Neural progenitor cell (in vitro differentiated cells): Measurements from ENCODE around the gene MANF. TPM values are rescaled to one million over a fixed set of nuclear protein-coding genes. Genes with fewer than 3 reads are reported as not detected.

Source experiments
- DNase-seq: peaks from one replicate; pipeline ENCODE4 v3.0.0-alpha.2; 2016; ENCODE audit warnings: low spot score
- H2AFZ ChIP-seq: fragments of 200-600 bp; sonication (generic); replicated peaks from 2 replicates; pipeline ENCODE4 v1.6.1; 2016; ENCODE audit warnings: antibody characterized with exemption
- H3F3A ChIP-seq: fragments of 200-600 bp; sonication (generic); 2 replicates; pipeline ENCODE4 v1.6.1; 2016; ENCODE audit warnings: antibody characterized with exemption, low read depth
- H3K27ac ChIP-seq: fragments of 200-600 bp; sonication (generic); 2 replicates; pipeline ENCODE4 v1.5.1; 2016; ENCODE audit warnings: mild to moderate bottlenecking
- H3K27me3 ChIP-seq: fragments of 200-600 bp; sonication (generic); 2 replicates; pipeline ENCODE4 v1.6.1; 2016; ENCODE audit warnings: mild to moderate bottlenecking, moderate library complexity
- H3K36me3 ChIP-seq: fragments of 200-600 bp; sonication (generic); 2 replicates; pipeline ENCODE4 v1.5.1; 2016
- H3K4me1 ChIP-seq: fragments of 200-600 bp; sonication (generic); 2 replicates; pipeline ENCODE4 v1.6.1; 2016; ENCODE audit warnings: mixed run types
- H3K4me2 ChIP-seq: fragments of 200-600 bp; sonication (generic); 2 replicates; pipeline ENCODE4 v1.6.1; 2016
- H3K4me3 ChIP-seq: fragments of 200-600 bp; sonication (generic); 2 replicates; pipeline ENCODE4 v1.5.1; 2016
- H3K79me2 ChIP-seq: fragments of 200-600 bp; sonication (generic); 2 replicates; pipeline ENCODE4 v1.6.1; 2016; ENCODE audit warnings: low read depth
- H3K9ac ChIP-seq: fragments of 200-600 bp; sonication (generic); 2 replicates; pipeline ENCODE4 v1.6.1; 2016
- H3K9me3 ChIP-seq: fragments of 200-600 bp; sonication (generic); 2 replicates; pipeline ENCODE4 v1.5.1; 2016; ENCODE audit warnings: low read depth
- H4K20me1 ChIP-seq: fragments of 200-600 bp; sonication (generic); 2 replicates; pipeline ENCODE4 v1.6.1; 2016; ENCODE audit warnings: low read depth
- H3K27ac Mint-ChIP-seq: 3 replicates; pipeline ENCODE4 v1.8.0; 2021; ENCODE audit warnings: mixed read lengths
- H3K27me3 Mint-ChIP-seq: 2 replicates; pipeline ENCODE4 v1.8.0; 2022; ENCODE audit warnings: low read depth, mild to moderate bottlenecking, inconsistent platforms, moderate library complexity, mixed read lengths; ENCODE audit not compliant: insufficient read depth
- H3K36me3 Mint-ChIP-seq: 3 replicates; pipeline ENCODE4 v1.8.0; 2021; ENCODE audit warnings: mixed read lengths
- H3K4me1 Mint-ChIP-seq: 3 replicates; pipeline ENCODE4 v1.8.0; 2021; ENCODE audit warnings: mixed read lengths
- H3K4me3 Mint-ChIP-seq: 3 replicates; pipeline ENCODE4 v1.8.0; 2021; ENCODE audit warnings: mild to moderate bottlenecking, moderate library complexity, mixed read lengths
- H3K9me3 Mint-ChIP-seq: 3 replicates; pipeline ENCODE4 v1.8.0; 2020; ENCODE audit warnings: mixed read lengths
- CTCF ChIP-seq: fragments of 200-600 bp; sonication (generic); IDR thresholded peaks from 2 replicates; pipeline ENCODE4 v1.5.1; 2017; ENCODE audit warnings: antibody characterized with exemption, mild to moderate bottlenecking
- EZH2 ChIP-seq: fragments of 200-600 bp; sonication (generic); IDR thresholded peaks from 2 replicates; pipeline ENCODE4 v1.6.1; 2017; ENCODE audit warnings: antibody characterized with exemption, mild to moderate bottlenecking, moderate library complexity
- EZH2phosphoT487 ChIP-seq: fragments of 200-600 bp; sonication (generic); IDR thresholded peaks from 2 replicates; pipeline ENCODE4 v1.6.1; 2017; ENCODE audit warnings: antibody characterized with exemption
- total RNA-seq: library from RNA; depleted of rRNA; stranded (reverse); fragments of >200 nt; gene quantifications from 2 replicates; pipeline ENCODE4 v1.2.3, GENCODE V29; 2015; ENCODE audit warnings: low replicate concordance

The MANF gene
- total RNA-seq, 1 donor from 2014 or later, result 68.9 TPM

DNA sequence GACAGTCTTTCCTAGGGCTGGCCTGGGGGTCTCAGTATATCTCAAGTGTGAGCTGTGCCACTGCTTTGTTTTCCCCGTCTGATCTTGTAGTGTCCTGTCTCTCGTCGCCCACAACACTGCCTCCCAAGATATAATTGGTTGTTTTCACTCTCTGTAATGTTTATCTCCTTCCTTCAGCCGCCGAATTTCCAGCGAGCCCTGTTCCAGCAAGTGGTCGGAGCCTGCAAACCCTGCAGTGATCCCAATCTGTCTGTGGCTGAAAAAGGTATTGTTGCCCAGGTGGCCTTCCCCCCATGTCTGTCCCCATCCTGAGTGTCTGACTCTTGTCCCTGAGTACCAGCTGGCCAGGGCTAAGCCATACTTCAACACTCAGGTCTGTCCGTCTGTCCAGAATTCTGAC lies 9.5 kb upstream of the MANF start:
- Histone ChIP-seq H3F3A (no peaks in the 10 kb centered on the region), H3K27ac (no peak overlapping the region), H3K36me3 (no peaks in the 10 kb centered on the region), H3K79me2 (no peaks in the 10 kb centered on the region), H3K27me3 (no peaks in the 10 kb centered on the region), H3K4me3 (no peak overlapping the region), H3K9ac (no peak overlapping the region), H3K4me2 (no peak overlapping the region), H4K20me1 (no peaks in the 10 kb centered on the region), H2AFZ (no peak overlapping the region), H3K4me1 (no peaks in the 10 kb centered on the region), H3K9me3 (no peaks in the 10 kb centered on the region)
- Mint-ChIP-seq H3K36me3 (no peaks in the 10 kb centered on the region), H3K27me3 (peaks cover 3% of the 10 kb centered on the region), H3K4me1 (no peaks in the 10 kb centered on the region), H3K4me3 (no peak overlapping the region), H3K27ac (no peak overlapping the region), H3K9me3 (no peaks in the 10 kb centered on the region)
- DNase-seq, result no peak
- TF ChIP-seq EZH2 (no peak), EZH2phosphoT487 (no peak), CTCF (no peak)

DNA sequence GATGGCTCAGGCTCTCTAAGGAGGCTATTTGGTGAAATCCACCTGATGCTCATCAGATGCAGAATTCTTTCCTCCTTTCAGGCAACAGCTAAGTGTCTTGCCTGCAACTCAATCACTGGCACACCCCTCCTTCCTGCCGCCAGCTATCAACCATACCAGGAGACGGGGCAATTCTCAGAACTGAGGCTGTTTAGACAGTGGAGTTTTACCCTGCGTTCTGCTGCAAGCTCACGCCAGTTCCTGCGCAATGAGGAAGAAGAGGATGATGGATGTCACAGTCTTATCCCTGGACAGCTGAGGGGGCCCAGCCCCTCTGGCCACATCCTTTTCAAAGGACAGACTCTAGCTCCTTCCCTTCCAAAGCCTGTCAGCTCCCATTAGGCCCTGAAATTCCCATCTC lies 7.0 kb upstream of the MANF start:
- H3K9me3 Mint-ChIP-seq, result no peaks in the 10 kb centered on the region
- peaks cover 3% of the 10 kb centered on the region for H3K36me3 Mint-ChIP-seq
- H3K4me2 ChIP-seq, result no peak overlapping the region
- TF ChIP-seq EZH2 (no peak), EZH2phosphoT487 (no peak), CTCF (no peak)
- peaks cover 7% of the 10 kb centered on the region for H3K27me3 Mint-ChIP-seq
- peaks cover 2% of the 10 kb centered on the region for H3K79me2 ChIP-seq
- no peak overlapping the region for H3K27ac Mint-ChIP-seq
- H3K27me3 ChIP-seq, result no peaks in the 10 kb centered on the region
- H3K4me3 ChIP-seq, result no peak overlapping the region
- no peaks in the 10 kb centered on the region for H3F3A ChIP-seq
- H3K27ac ChIP-seq, result no peak overlapping the region
- H3K9ac ChIP-seq, result no peak overlapping the region
- no peak for DNase-seq
- H3K4me1 ChIP-seq, result no peaks in the 10 kb centered on the region
- H4K20me1 ChIP-seq, result no peaks in the 10 kb centered on the region
- H2AFZ ChIP-seq, result no peak overlapping the region
- H3K36me3 ChIP-seq, result no peaks in the 10 kb centered on the region
- no peaks in the 10 kb centered on the region for H3K4me1 Mint-ChIP-seq
- no peaks in the 10 kb centered on the region for H3K9me3 ChIP-seq
- H3K4me3 Mint-ChIP-seq, result no peak overlapping the region

DNA sequence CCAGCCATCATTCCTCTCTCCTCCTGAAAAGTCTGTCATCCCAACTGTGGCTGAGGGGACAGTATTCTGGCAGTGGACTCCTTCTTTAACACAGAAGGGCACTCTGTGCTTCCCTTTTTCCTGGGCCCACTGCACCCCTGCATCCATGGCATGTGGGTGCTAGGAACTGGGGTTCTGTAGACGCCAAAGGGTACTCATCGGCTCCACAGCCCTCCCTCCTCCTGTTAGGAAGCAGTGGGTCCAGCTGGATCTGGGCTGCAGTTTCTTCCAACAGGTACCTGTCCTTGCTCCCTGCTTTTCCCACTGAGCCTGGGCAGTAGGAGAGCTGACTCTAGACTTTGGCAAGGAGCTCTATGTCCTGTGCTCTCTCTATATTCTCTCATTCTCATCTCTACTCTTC lies 6.4 kb upstream of the MANF start:
- H3K4me1 Mint-ChIP-seq, result peaks cover 5% of the 10 kb centered on the region
- no peak overlapping the region for H3K4me3 ChIP-seq
- H3K4me2 ChIP-seq, result no peak overlapping the region
- H3K27ac ChIP-seq, result no peak overlapping the region
- peaks cover 5% of the 10 kb centered on the region for H3K4me1 ChIP-seq
- no peaks in the 10 kb centered on the region for H3K9me3 ChIP-seq
- no peaks in the 10 kb centered on the region for H3K36me3 ChIP-seq
- no peak overlapping the region for H3K9ac ChIP-seq
- no peaks in the 10 kb centered on the region for H4K20me1 ChIP-seq
- H3K27me3 ChIP-seq, result no peaks in the 10 kb centered on the region
- no peak overlapping the region for H3K27ac Mint-ChIP-seq
- no peaks in the 10 kb centered on the region for H3K9me3 Mint-ChIP-seq
- H2AFZ ChIP-seq, result no peak overlapping the region
- H3F3A ChIP-seq, result peaks cover 2% of the 10 kb centered on the region
- H3K79me2 ChIP-seq, result peaks cover 9% of the 10 kb centered on the region
- H3K4me3 Mint-ChIP-seq, result no peak overlapping the region
- H3K36me3 Mint-ChIP-seq, result peaks cover 3% of the 10 kb centered on the region
- H3K27me3 Mint-ChIP-seq, result peaks cover 7% of the 10 kb centered on the region
- TF ChIP-seq EZH2 (no peak), CTCF (no peak), EZH2phosphoT487 (no peak)
- no peak for DNase-seq
